Progenitor cell of endocrine pancreas (in vitro differentiated cells): Measurements from ENCODE around the gene EHD2. TPM values are rescaled to one million over a fixed set of nuclear protein-coding genes. Genes with fewer than 3 reads are reported as not detected.

Source experiments
- DNase-seq: peaks from one replicate; pipeline ENCODE4 v3.0.0; 2021; ENCODE audit warnings: low spot score; ENCODE audit not compliant: unreplicated experiment
- H3K27ac Mint-ChIP-seq: 2 replicates; pipeline ENCODE4 v1.8.0; 2021; ENCODE audit warnings: mild to moderate bottlenecking, moderate library complexity, mixed read lengths
- H3K27me3 Mint-ChIP-seq: 2 replicates; pipeline ENCODE4 v1.8.0; 2021; ENCODE audit warnings: mixed read lengths
- H3K36me3 Mint-ChIP-seq: 2 replicates; pipeline ENCODE4 v1.8.0; 2022; ENCODE audit warnings: mixed read lengths; ENCODE audit not compliant: insufficient read depth
- H3K4me1 Mint-ChIP-seq: 2 replicates; pipeline ENCODE4 v1.8.0; 2021; ENCODE audit warnings: low read depth, mixed read lengths
- H3K4me3 Mint-ChIP-seq: 2 replicates; pipeline ENCODE4 v1.8.0; 2021; ENCODE audit warnings: low read depth, mild to moderate bottlenecking, moderate library complexity, mixed read lengths
- H3K9me3 Mint-ChIP-seq: 2 replicates; pipeline ENCODE4 v1.8.0; 2021; ENCODE audit warnings: low read depth, mixed read lengths
- total RNA-seq: library from RNA; stranded (reverse); gene quantifications from 2 replicates; pipeline ENCODE4 v1.2.1, GENCODE V29; 2021
- TF ChIP-seq, protein P1 (sequence below): fragments of 200-600 bp; sonication (generic); IDR thresholded peaks from one replicate; pipeline ENCODE4 v1.5.0; 2021; ENCODE audit warnings: antibody characterized with exemption, mild to moderate bottlenecking; ENCODE audit not compliant: unreplicated experiment

The EHD2 gene
- total RNA-seq, 1 donor from 2014 or later, result 0.41 TPM

DNA sequence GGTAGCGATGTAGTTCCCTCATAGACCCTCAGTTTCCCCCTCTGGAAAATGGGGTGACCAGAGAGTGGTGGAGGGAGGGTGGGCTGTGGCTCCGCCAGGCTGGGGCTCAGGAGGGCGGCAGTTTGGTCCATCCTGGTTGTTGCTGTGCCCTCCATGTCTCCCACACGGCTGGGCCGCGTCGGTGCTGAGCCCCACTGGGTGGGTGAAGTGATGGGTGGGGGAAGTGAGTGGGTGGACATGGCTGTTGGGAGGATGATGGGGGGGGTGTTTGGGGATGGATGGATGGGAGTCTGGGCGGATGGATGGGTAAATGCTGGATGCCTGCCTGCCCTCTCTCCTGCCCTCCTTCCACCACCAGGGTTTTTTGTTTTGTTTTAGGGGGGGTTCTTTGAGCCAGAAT, 16.6 kb upstream of the EHD2 start:
- DNase-seq, result no peak
- Mint-ChIP-seq H3K36me3 (peaks cover 10% of the 10 kb centered on the region), H3K4me1 (no peaks in the 10 kb centered on the region), H3K27ac (no peak overlapping the region), H3K9me3 (no peaks in the 10 kb centered on the region), H3K27me3 (no peaks in the 10 kb centered on the region), H3K4me3 (no peak overlapping the region)
- TF ChIP-seq, protein P1, sequence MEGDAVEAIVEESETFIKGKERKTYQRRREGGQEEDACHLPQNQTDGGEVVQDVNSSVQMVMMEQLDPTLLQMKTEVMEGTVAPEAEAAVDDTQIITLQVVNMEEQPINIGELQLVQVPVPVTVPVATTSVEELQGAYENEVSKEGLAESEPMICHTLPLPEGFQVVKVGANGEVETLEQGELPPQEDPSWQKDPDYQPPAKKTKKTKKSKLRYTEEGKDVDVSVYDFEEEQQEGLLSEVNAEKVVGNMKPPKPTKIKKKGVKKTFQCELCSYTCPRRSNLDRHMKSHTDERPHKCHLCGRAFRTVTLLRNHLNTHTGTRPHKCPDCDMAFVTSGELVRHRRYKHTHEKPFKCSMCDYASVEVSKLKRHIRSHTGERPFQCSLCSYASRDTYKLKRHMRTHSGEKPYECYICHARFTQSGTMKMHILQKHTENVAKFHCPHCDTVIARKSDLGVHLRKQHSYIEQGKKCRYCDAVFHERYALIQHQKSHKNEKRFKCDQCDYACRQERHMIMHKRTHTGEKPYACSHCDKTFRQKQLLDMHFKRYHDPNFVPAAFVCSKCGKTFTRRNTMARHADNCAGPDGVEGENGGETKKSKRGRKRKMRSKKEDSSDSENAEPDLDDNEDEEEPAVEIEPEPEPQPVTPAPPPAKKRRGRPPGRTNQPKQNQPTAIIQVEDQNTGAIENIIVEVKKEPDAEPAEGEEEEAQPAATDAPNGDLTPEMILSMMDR, result no peak

DNA sequence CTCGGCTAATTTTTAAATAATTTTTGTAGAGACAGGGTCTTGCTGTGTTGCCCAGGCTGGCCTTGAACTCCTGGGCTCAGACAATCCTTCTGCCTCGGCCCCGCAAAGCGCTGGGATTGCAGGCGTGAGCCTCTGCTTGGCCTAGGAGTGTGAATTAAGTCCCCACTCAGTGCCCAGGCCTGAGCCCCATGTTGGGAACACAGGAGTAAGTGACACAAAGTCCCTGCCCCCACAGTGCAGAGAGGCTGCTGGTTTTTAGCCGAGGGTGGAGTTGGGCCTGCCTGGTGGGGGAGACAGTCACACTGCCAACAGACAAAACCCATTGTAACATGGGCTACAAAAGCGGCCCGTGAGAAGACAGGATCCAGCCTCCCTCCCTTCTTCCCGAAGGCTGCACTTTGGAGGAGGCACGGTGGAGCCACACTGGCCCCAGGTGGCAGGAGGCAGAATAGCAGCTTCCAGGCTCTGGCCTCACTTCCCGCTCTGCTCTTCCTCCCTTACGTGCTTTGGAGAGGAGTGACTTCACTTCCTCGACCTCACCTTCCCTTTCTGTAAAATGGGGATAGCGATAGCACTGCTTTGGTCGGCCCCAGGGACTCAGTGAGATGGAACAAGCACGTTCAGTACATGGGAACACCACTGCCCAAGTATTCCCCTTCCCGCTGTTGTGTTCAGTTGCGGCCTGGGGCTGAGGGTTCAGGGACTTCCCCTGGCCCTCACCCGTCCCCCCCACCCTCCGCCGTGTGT, 15.2 kb upstream of the EHD2 start:
- no peaks in the 10 kb centered on the region for H3K9me3 Mint-ChIP-seq
- no peaks in the 10 kb centered on the region for H3K27me3 Mint-ChIP-seq

DNA sequence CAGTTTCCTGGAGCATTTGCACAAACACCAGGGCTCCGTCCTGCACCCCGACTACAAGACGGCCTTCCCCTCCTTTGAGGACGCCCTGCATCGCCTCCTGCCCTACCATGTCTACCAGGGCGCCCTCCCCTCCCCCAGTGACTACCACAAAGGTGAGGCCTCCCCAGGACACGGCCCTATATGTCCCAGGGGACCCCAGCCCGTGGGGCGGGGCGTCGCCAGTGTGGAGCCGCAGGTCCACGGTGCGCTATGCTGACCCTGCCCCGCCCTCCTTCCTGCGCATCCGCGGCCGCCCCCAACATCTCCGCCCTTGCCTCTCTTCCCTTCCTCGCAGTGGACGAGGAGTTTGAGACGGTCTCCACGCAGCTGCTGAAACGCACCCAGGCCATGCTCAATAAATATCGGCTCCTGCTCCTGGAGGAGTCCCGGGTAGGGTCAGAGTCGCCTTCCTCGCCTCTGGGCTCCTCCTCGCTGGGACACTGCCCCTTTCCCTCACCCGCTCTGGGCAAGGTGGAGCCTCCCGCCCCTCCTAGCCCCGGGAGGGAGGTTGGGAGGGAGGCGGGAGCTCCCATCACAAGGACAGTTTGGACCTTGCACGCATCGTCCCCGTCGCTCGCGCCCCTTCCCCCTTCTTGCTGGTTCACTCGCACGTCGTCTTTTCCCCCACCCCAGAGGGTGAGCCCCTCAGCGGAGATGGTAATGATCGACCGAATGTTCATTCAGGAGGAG, 14.4 kb upstream of the EHD2 start:
- no peak overlapping the region for H3K27ac Mint-ChIP-seq
- H3K27me3 Mint-ChIP-seq, result no peaks in the 10 kb centered on the region
- no peaks in the 10 kb centered on the region for H3K9me3 Mint-ChIP-seq
- H3K36me3 Mint-ChIP-seq, result peaks cover 15% of the 10 kb centered on the region
- TF ChIP-seq, protein P1, result no peak
- no peaks in the 10 kb centered on the region for H3K4me1 Mint-ChIP-seq
- DNase-seq, result no peak
- H3K4me3 Mint-ChIP-seq, result no peak overlapping the region

More for the DNA sequence above, 15.2 kb upstream of the EHD2 start:
- no peak overlapping the region for H3K4me3 Mint-ChIP-seq
- H3K27ac Mint-ChIP-seq, result no peak overlapping the region
- TF ChIP-seq, protein P1, result peak; percentile 93
- H3K36me3 Mint-ChIP-seq, result peaks cover 11% of the 10 kb centered on the region
- peak; percentile 57 for DNase-seq
- H3K4me1 Mint-ChIP-seq, result no peaks in the 10 kb centered on the region

DNA sequence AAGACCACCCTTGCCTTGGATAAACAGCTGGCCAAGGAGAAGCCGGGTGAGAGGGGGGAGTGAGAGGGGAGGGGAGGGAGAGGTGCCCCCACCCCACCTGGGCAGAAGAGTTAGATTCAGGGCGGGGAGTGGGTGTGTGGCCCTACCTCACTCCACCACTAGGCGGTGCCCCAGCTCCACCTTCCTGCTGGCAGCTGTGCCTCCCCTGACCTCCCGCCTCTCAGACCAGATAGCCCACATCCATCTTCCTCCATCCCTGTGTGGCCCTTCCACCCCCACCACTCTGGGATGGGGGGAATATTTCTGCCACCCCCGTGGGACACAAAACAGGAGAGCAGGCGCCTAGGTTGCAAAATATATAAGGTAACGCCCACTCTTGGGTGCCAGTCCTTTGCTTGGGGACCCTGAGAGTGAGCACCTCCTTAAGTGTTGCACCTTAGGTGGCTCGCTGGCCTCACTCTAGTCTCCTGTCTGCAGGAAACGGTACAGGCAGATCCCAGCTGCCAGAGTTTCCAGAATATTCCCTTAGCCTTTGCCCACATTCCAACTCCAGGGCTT, 13.8 kb upstream of the EHD2 start:
- TF ChIP-seq, protein P1, result peak; percentile 76
- Mint-ChIP-seq H3K4me3 (no peak overlapping the region), H3K27ac (no peak overlapping the region), H3K4me1 (no peaks in the 10 kb centered on the region), H3K27me3 (no peaks in the 10 kb centered on the region), H3K9me3 (no peaks in the 10 kb centered on the region), H3K36me3 (peaks cover 19% of the 10 kb centered on the region)
- DNase-seq, result peak; percentile 59

DNA sequence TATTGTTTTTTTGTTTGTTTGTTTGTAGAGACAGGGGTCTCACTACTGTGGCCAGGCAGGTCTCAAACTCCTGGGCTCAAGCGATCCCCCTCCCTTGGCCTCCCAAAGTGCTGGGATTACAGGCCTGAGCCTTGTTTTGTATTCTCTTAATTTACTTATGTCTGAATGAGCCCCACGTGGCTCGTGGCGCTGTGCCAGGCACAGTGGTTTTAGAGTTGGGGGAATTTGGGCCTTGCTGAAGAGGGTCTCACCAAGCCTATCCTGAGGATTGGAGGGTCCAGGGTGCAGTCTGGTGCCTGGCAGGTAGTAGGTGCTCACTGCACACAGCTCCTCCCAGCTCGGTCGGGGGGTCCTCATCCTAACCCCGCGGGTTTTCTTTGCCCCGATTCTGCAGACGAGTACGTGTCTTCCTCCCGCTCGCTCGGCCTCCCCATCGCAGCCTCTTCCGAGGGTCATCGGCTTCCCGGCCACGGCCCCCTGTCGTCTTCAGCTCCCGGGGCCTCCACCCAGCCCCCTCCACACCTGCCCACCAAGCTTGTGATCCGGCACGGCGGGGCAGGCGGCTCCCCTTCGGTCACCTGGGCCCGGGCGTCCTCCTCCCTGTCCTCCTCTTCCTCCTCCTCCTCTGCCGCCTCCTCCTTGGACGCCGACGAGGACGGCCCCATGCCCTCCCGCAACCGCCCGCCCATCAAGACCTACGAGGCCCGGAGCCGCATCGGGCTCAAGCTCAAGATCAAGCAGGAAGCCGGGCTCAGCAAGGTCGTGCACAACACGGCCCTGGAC, 12.1 kb upstream of the EHD2 start:
- Mint-ChIP-seq H3K27me3 (no peaks in the 10 kb centered on the region), H3K4me3 (no peak overlapping the region), H3K9me3 (no peaks in the 10 kb centered on the region), H3K4me1 (no peaks in the 10 kb centered on the region), H3K36me3 (peaks cover 16% of the 10 kb centered on the region), H3K27ac (no peak overlapping the region)
- TF ChIP-seq, protein P1, result no peak
- DNase-seq, result no peak
